ENCODE data around the gene ZNF385C.

The ZNF385C gene

DNA sequence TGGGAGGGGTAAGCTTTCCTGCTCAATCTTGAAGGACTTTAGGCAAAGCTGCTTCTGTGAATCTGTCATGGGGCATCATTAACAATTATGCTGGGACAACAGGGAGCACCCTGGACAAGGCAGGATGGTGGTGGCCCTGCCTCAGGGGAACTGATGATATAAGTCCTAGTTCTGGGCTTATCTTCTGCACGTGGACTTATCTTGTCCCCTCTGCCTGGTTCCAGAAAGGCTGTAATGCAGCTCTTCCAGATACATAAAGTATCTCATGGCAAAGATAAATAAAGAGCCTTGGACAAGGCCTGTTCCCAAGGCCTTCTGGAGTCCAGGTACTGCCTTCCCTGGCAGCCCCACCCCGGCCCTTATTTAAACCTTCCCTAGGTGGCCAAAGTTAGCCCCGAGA, 6.0 kb upstream of the ZNF385C start:
- DNase-seq (ENCODE audit: low read depth) = no peak
- H3K4me3 ChIP-seq (ENCODE audit: low read depth, low read length) = no peak overlapping the region
- TF ChIP-seq, protein P1, sequence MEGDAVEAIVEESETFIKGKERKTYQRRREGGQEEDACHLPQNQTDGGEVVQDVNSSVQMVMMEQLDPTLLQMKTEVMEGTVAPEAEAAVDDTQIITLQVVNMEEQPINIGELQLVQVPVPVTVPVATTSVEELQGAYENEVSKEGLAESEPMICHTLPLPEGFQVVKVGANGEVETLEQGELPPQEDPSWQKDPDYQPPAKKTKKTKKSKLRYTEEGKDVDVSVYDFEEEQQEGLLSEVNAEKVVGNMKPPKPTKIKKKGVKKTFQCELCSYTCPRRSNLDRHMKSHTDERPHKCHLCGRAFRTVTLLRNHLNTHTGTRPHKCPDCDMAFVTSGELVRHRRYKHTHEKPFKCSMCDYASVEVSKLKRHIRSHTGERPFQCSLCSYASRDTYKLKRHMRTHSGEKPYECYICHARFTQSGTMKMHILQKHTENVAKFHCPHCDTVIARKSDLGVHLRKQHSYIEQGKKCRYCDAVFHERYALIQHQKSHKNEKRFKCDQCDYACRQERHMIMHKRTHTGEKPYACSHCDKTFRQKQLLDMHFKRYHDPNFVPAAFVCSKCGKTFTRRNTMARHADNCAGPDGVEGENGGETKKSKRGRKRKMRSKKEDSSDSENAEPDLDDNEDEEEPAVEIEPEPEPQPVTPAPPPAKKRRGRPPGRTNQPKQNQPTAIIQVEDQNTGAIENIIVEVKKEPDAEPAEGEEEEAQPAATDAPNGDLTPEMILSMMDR (conservative IDR thresholded peaks at IDR 0.05; ENCODE audit: low read depth, low read length) = no peak

DNA sequence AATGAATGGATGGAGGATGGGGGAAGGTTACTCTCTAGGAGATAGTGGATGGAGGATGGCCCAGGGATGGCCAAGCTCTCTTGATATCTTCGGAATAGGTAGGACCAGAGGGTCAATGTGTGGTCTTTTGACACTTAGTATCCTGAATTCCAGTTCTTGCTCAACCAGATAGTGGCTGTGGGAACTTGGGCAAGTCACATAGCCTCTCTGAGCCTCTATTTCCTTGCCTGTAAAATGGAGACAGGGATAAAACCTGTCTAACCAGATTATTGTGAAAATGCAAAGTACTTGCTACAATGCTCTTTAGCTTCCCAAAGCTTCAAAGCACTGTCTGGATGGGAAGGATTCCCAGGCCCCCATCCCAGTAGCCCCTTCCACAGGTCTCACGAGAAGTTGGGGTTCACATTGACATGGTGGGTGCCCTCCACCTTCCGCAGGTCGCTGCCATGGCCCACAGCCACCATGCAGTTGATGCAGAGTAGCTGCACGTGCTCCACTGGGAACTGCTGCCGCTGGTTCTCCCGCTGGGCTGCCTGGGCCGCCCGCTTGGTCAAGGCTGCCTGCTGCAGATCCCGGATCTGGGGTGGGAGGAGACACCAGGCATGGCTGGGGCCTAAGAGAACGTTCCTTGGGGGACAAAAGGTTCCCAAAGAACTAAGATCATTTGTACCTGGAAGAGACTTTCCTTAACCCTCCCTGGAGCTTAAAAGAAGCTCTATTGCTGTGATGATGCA, 5.1 kb upstream of the ZNF385C start:
- DNase-seq (ENCODE audit: low read depth) = no peak
- TF ChIP-seq, protein P1 (conservative IDR thresholded peaks at IDR 0.05; ENCODE audit: low read depth, low read length) = no peak
- H3K4me3 ChIP-seq (ENCODE audit: low read depth, low read length) = no peak overlapping the region

DNA sequence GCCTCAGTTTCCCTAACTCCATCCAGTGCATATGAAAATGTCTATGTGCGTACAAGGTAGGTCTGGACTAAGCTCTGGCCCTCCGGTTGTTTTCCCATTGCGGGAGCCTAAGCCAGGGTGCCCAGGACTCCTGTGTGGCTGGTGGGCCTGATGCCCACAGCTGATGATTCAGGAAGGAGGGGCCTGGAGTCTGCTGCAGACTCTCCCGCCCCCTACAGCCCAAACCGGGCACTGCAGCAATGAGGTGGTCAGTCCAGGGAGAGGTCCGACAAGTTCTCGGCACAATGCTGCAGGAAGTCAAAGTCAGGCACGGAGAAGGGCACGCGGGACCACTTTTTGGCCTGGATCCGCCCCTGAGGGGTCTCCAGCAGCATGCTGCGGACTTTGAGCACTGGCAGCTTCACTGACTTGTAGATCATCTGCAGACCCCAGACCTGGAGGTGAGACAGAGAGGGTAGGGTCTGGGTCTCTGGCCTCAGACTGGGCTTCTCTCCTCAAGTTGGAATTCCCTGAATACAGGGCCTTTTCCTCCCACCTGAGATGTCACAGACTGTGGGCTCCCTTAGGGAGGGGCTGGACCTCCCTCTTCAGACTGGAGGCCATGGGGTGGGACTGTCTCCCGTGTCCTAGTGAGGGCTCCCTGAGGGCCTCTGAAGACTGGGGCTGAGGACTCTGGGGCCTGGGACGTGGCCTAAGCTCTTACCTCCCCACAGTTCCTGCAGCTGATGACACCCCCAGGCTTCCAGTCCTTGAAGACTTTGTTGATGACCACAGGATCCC, 3.4 kb upstream of the ZNF385C start:
- TF ChIP-seq, protein P1 (conservative IDR thresholded peaks at IDR 0.05; ENCODE audit: low read depth, low read length) = peak; percentile 90
- no peak overlapping the region for H3K4me3 ChIP-seq (ENCODE audit: low read depth, low read length)
- DNase-seq (ENCODE audit: low read depth) = peak; percentile 77

DNA sequence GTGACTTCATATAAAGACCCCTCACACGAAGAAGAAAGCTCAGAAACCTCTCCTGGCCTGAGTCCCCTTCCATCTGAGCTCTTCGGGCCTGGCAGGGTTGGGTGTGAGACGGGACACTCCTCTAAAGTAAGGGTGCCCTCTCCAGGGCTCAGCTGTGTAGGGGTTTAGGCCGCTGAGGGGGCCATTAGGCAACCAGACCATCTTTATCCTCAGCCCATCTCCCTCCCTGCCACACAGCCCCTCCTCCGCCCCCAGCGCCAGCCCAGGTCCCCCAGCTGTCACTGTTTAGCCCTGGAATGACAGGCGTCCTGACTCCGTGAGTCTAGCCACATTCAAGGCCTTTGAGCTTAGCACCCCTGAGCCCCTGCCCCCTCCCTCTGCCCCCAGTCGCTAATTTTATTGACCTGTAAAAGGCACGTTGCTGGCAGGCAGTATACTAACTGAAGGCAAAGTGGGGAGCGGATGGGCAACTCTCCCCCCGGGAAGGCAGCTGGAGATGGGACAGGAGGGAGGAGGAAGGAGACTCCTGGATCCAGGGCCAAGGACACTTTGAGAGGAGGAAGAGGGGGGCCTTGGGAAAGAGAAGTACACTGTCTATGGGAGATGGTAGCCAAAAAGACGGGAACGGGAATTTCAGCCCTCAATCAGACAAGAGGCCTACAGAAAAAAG, 592 bp upstream of the ZNF385C start:
- no peak overlapping the region for H3K4me3 ChIP-seq (ENCODE audit: low read depth, low read length)
- TF ChIP-seq, protein P1 (conservative IDR thresholded peaks at IDR 0.05; ENCODE audit: low read depth, low read length) = no peak
- DNase-seq (ENCODE audit: low read depth) = no peak

DNA sequence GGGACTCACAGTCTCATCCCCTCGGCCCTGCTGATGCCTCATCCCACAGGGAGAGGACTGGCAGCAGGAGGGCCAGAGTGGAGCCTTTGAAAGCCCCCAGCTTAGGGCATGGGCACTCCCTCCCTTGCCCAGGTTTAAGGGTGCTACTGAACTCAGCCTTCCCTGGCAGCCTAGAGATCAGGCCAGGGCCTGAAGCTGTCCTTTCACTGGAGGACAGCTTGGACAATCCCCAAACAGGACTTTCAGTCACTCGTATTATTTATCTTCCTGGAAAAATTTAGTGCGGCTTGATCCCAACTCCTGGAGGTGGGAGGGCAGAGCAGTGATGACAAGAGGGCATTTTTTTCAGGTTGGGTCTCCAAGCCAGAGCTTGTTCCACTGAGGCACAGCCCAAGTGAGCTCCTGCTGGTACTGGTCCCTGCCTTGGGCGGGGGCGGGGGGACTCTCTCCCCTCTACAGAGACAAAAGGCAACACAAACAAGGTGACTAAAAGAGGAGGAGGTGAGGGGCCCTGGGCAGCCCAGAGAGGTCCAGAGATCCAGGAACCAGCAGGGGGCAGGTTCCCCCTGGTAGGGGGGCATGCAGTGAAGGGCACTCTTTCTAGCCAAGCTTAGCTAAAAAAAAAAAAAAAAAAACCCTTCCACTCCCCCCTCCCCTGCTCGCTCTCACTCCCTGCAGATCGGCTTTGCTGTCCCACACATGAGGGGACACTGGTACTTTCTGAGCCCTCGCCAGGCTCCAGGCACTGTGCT, 1.7 kb downstream of the ZNF385C start:
- TF ChIP-seq, protein P1 (conservative IDR thresholded peaks at IDR 0.05; ENCODE audit: low read depth, low read length) = no peak
- no peak overlapping the region for H3K4me3 ChIP-seq (ENCODE audit: low read depth, low read length)
- DNase-seq (ENCODE audit: low read depth) = no peak

DNA sequence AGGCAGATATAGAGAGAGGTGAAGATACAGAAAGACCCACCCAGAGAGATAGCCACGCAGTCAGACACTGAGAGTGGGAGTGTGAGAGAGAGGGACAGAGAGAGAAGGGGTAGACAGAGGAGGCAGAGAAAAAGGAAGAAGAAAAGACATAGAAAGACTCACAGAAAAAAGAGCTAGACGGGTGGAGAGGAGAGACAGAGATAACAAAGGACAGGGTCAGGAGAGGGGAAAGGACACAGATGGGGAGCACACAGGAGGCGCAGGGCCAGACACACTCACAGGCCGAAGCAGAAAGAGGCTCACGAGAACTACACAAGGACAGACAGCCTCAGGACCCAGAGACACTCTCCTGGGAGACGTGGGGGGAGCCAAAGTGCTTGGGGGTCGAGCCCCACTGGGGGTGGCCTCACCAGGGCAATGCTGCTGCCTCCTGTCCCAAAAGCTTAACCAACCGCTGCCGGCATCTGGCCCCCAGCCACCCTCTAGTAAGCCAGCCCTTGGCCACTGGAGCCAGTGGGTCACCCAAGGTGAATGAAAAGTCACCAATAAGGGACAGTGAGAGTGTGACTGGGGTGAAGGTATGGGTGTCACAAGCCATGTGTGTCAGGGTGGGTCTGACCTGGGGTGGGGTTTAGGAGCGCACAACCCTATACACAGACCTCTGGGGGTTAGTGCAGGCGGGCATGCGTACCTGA, 3.8 kb downstream of the ZNF385C start:
- TF ChIP-seq, protein P1 (conservative IDR thresholded peaks at IDR 0.05; ENCODE audit: low read depth, low read length) = no peak
- DNase-seq (ENCODE audit: low read depth) = no peak
- H3K4me3 ChIP-seq (ENCODE audit: low read depth, low read length) = no peak overlapping the region

Measured in choroid plexus epithelial cell (primary cell).